RWPE2 (cell line): ENCODE data around the gene PRTFDC1.

ENCODE experiments used
- ATAC-seq: fragments of 200-7000 bp; cut with Tn5 transposase; 3 replicates; pipeline ENCODE4 v1.9.1; 2021; ENCODE audit warnings: low read depth
- DNase-seq: peaks from one replicate; pipeline ENCODE4 v3.0.0-alpha.2; 2020; ENCODE audit warnings: low spot score
- H3K27ac ChIP-seq: fragments of 450-650 bp; 2 replicates; pipeline ENCODE4 v1.5.1; 2017; ENCODE audit warnings: mild to moderate bottlenecking; ENCODE audit not compliant: poor library complexity, severe bottlenecking
- H3K27me3 ChIP-seq: fragments of 250-450 bp; sonication (Bioruptor Pico); 2 replicates; pipeline ENCODE4 v1.5.1; 2021; ENCODE audit warnings: mild to moderate bottlenecking, moderate library complexity; ENCODE audit not compliant: insufficient read depth, poor library complexity, severe bottlenecking
- H3K36me3 ChIP-seq: fragments of 250-450 bp; sonication (Bioruptor Pico); 2 replicates; pipeline ENCODE4 v1.5.1; 2020; ENCODE audit warnings: low read depth, mild to moderate bottlenecking, moderate library complexity
- H3K4me1 ChIP-seq: fragments of 250-450 bp; sonication (Bioruptor Pico); 2 replicates; pipeline ENCODE4 v1.5.1; 2021; ENCODE audit warnings: mild to moderate bottlenecking, moderate library complexity; ENCODE audit not compliant: insufficient read depth, poor library complexity, severe bottlenecking
- H3K4me3 ChIP-seq: fragments of 250-450 bp; sonication (Bioruptor Pico); 2 replicates; pipeline ENCODE4 v1.5.1; 2021; ENCODE audit warnings: mild to moderate bottlenecking, moderate library complexity; ENCODE audit not compliant: severe bottlenecking
- H3K9me3 ChIP-seq: fragments of 250-450 bp; sonication (Bioruptor Pico); 2 replicates; pipeline ENCODE4 v1.5.1; 2021; ENCODE audit warnings: mild to moderate bottlenecking, moderate library complexity; ENCODE audit not compliant: severe bottlenecking
- CTCF ChIP-seq: fragments of 450-650 bp; IDR thresholded peaks from one replicate; pipeline ENCODE4 v1.5.1; 2017; ENCODE audit warnings: mild to moderate bottlenecking, moderate library complexity; ENCODE audit not compliant: poor library complexity, severe bottlenecking

PRTFDC1 gene

GRCh38 chr10:24889639-24890038 is 62.8 kb downstream of the PRTFDC1 start:
- no peak for TF ChIP-seq CTCF
- Histone ChIP-seq H3K4me3 (no peak overlapping the region), H3K9me3 (no peaks in the 10 kb centered on the region), H3K36me3 (no peaks in the 10 kb centered on the region), H3K27me3 (no peaks in the 10 kb centered on the region), H3K27ac (peak overlapping the region; percentile 62), H3K4me1 (peaks cover 30% of the 10 kb centered on the region)
- ATAC-seq (peak; percentile 66), DNase-seq (no peak)

DNA sequence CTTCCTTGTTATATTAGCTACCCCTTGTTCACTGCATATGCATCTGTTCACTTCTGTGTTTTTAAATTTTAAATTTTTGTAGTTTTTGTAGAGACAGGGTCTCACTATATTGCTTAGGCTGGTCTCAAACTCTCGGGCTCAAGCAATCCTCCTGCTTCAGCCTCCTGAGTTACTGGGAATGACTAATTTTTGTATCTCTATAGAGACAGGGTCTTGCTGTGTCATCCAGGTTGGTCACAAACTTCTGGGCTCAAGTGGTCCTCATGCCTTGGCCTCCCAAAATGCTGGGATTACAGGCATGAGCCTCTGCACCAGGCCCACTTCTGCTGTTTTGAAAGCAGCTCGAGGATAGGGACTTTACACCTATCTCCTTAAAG is 64.6 kb downstream of the PRTFDC1 start:
- no peak for ATAC-seq
- no peak for TF ChIP-seq CTCF
- Histone ChIP-seq H3K4me1 (peaks cover 30% of the 10 kb centered on the region), H3K27ac (no peak overlapping the region), H3K27me3 (no peaks in the 10 kb centered on the region), H3K4me3 (no peak overlapping the region), H3K36me3 (no peaks in the 10 kb centered on the region), H3K9me3 (no peaks in the 10 kb centered on the region)
- DNase-seq = no peak

DNA sequence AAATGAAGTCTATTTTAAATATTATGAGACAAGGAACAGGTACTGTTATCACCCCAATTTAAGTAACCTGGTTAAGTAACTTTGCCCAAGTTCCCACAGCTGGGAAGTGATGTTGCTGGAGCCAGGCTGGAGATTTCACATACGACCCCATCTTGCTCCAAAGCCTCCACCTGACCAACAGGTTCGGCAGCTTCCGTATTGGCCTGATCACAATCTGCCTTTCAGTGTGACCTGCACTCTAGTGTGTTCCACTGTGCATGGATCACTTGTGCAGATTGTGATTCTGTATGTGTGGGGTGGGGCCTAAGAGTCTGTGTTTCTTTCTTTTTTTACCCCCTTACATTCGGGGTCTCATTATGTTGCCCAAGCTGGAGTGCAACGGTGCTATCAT is 66.1 kb downstream of the PRTFDC1 start:
- H3K9me3 ChIP-seq = no peaks in the 10 kb centered on the region
- ATAC-seq (no peak), DNase-seq (no peak)
- no peak for TF ChIP-seq CTCF
- no peak overlapping the region for H3K27ac ChIP-seq
- no peak overlapping the region for H3K4me3 ChIP-seq
- H3K36me3 ChIP-seq = no peaks in the 10 kb centered on the region
- H3K4me1 ChIP-seq = peaks cover 27% of the 10 kb centered on the region
- no peaks in the 10 kb centered on the region for H3K27me3 ChIP-seq

GRCh38 chr10:24885551-24886289 is 66.7 kb downstream of the PRTFDC1 start:
- DNase-seq = no peak
- Histone ChIP-seq H3K4me3 (no peak overlapping the region), H3K36me3 (no peaks in the 10 kb centered on the region), H3K27me3 (no peaks in the 10 kb centered on the region), H3K9me3 (no peaks in the 10 kb centered on the region), H3K27ac (no peak overlapping the region), H3K4me1 (peaks cover 23% of the 10 kb centered on the region)
- ATAC-seq = no peak
- no peak for TF ChIP-seq CTCF

- H3K9me3 ChIP-seq = no peaks in the 10 kb centered on the region
- ATAC-seq = peak; percentile 17; the same call in 2 of the 3 replicates
- no peak for TF ChIP-seq CTCF
These were observed 67.6 kb downstream of the PRTFDC1 start for GRCh38 chr10:24884793-24885192.

More at GRCh38 chr10:24884793-24885192, 67.6 kb downstream of the PRTFDC1 start:
- peaks cover 14% of the 10 kb centered on the region for H3K4me1 ChIP-seq
- no peak overlapping the region for H3K4me3 ChIP-seq
- H3K27ac ChIP-seq = no peak overlapping the region
- no peak for DNase-seq
- no peaks in the 10 kb centered on the region for H3K36me3 ChIP-seq
- H3K27me3 ChIP-seq = no peaks in the 10 kb centered on the region
